PC-9 (cell line): ENCODE data around the gene NAV3. TPM values are rescaled to one million over a fixed set of nuclear protein-coding genes. Genes with fewer than 3 reads are reported as not detected.

ENCODE experiments used
- BruUV-seq: library from RNA; stranded (reverse); fragments of 400-500 nt; replicated peaks from 2 replicates; lab custom pipeline; 2021; lab: Mats Ljungman, UMichigan
- CTCF ChIA-PET: fragments of 300-600 bp; sonication (Branson Sonifier 250); formaldehyde crosslinking; loops from one replicate; lab custom pipeline; 2022; ENCODE audit warnings: antibody characterized with exemption; lab: Charles Lee
- POLR2A ChIA-PET: fragments of 300-600 bp; sonication (Branson Sonifier 250); formaldehyde crosslinking; loops from one replicate; lab custom pipeline; 2022; ENCODE audit warnings: antibody characterized with exemption; ENCODE audit not compliant: unreplicated experiment; lab: Charles Lee
- DNase-seq, 2 experiments: peaks; one replicate each; pipeline versions ENCODE4 v3.0.0 to v3.0.0-alpha.2; 2015 to 2022; ENCODE audit warnings: mixed read lengths in 1 of 2
- H2AFZ ChIP-seq: fragments of 200-600 bp; sonication (generic); 2 replicates; pipeline ENCODE4 v1.8.1; 2017; ENCODE audit warnings: antibody characterized with exemption
- H3F3A ChIP-seq: fragments of 200-600 bp; sonication (generic); 2 replicates; pipeline ENCODE4 v1.8.1; 2017; ENCODE audit warnings: antibody characterized with exemption, mild to moderate bottlenecking, low read depth; ENCODE audit not compliant: insufficient read depth
- H3K27ac ChIP-seq: fragments of 200-600 bp; sonication (generic); 2 replicates; pipeline ENCODE4 v1.6.1; 2016; ENCODE audit warnings: mixed run types
- H3K27me3 ChIP-seq: fragments of 200-600 bp; sonication (generic); 2 replicates; pipeline ENCODE4 v1.6.1; 2016; ENCODE audit warnings: low read depth, mixed run types; ENCODE audit not compliant: insufficient read depth
- H3K36me3 ChIP-seq: fragments of 200-600 bp; sonication (generic); 2 replicates; pipeline ENCODE4 v1.6.1; 2016; ENCODE audit warnings: low read depth, mixed run types
- H3K4me1 ChIP-seq: fragments of 200-600 bp; sonication (generic); replicated peaks from 2 replicates; pipeline ENCODE4 v1.6.1; 2016; ENCODE audit warnings: mixed run types; ENCODE audit not compliant: insufficient read depth
- H3K4me2 ChIP-seq: fragments of 200-600 bp; sonication (generic); 2 replicates; pipeline ENCODE4 v1.6.1; 2017; ENCODE audit warnings: mixed run types
- H3K4me3 ChIP-seq: fragments of 200-600 bp; sonication (generic); 2 replicates; pipeline ENCODE4 v1.6.1; 2016; ENCODE audit warnings: mixed run types
- H3K79me2 ChIP-seq: fragments of 200-600 bp; sonication (generic); 2 replicates; pipeline ENCODE4 v1.6.1; 2017; ENCODE audit warnings: low read depth, mixed run types
- H3K9me2 ChIP-seq: fragments of 200-600 bp; sonication (generic); 2 replicates; pipeline ENCODE4 v1.8.1; 2017; ENCODE audit warnings: mild to moderate bottlenecking; ENCODE audit not compliant: insufficient read depth
- H3K9me3 ChIP-seq: fragments of 200-600 bp; sonication (generic); 2 replicates; pipeline ENCODE4 v1.8.1; 2016; ENCODE audit warnings: low read depth; ENCODE audit not compliant: insufficient read depth
- H4K20me1 ChIP-seq: fragments of 200-600 bp; sonication (generic); 2 replicates; pipeline ENCODE4 v1.8.1; 2017; ENCODE audit not compliant: insufficient read depth
- EZH2 ChIP-seq: fragments of 200-600 bp; sonication (generic); IDR thresholded peaks from 2 replicates; pipeline ENCODE4 v1.8.0; 2017; ENCODE audit warnings: antibody characterized with exemption, low read depth
- intact Hi-C: fragments of 100-400 bp; cut with micrococcal nuclease; formaldehyde crosslinking; loops from one replicate; pipeline ENCODE4 v1.10.0; 2022; ENCODE audit not compliant: unreplicated experiment
- total RNA-seq: library from RNA; stranded (reverse); gene quantifications from 2 replicates; pipeline ENCODE4 v1.2.3, GENCODE V29; 2021
- TF ChIP-seq, protein P1 (sequence below): fragments of 200-600 bp; sonication (generic); conservative IDR thresholded peaks from 2 replicates; pipeline ENCODE4 v1.6.1; 2017; ENCODE audit warnings: mixed run types, antibody characterized with exemption, mild to moderate bottlenecking, moderate library complexity

Gene NAV3
- total RNA-seq, 1 experiment from 2014 or later: 13.6 TPM

DNA sequence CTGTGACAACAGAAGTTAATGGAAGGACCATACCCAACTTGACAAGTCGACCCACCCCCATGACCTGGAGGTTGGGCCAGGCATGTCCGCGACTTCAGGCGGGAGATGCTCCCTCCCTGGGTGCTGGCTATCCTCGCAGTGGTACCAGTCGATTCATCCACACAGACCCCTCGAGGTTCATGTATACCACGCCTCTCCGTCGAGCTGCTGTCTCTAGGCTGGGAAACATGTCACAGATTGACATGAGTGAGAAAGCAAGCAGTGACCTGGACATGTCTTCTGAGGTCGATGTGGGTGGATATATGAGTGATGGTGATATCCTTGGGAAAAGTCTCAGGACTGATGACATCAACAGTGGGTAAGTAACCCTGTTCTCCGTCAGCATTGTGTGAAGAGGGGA, 220.1 kb downstream of the NAV3 start:
- Histone ChIP-seq H3F3A (no peaks in the 10 kb centered on the region), H3K27ac (no peak overlapping the region), H3K79me2 (no peaks in the 10 kb centered on the region), H3K4me2 (no peak overlapping the region), H3K36me3 (no peaks in the 10 kb centered on the region), H3K9me3 (no peaks in the 10 kb centered on the region), H4K20me1 (no peaks in the 10 kb centered on the region), H3K4me1 (no peaks in the 10 kb centered on the region), H3K27me3 (no peaks in the 10 kb centered on the region), H3K9me2 (no peaks in the 10 kb centered on the region), H2AFZ (no peak overlapping the region), H3K4me3 (no peak overlapping the region)
- DNase-seq: no peak
- intact Hi-C loops: no loop called here
- BruUV-seq: no TSS peak
- ChIA-PET POLR2A (no interaction called here), CTCF (no interaction called here)
- no peak for TF ChIP-seq EZH2
- TF ChIP-seq, protein P1, sequence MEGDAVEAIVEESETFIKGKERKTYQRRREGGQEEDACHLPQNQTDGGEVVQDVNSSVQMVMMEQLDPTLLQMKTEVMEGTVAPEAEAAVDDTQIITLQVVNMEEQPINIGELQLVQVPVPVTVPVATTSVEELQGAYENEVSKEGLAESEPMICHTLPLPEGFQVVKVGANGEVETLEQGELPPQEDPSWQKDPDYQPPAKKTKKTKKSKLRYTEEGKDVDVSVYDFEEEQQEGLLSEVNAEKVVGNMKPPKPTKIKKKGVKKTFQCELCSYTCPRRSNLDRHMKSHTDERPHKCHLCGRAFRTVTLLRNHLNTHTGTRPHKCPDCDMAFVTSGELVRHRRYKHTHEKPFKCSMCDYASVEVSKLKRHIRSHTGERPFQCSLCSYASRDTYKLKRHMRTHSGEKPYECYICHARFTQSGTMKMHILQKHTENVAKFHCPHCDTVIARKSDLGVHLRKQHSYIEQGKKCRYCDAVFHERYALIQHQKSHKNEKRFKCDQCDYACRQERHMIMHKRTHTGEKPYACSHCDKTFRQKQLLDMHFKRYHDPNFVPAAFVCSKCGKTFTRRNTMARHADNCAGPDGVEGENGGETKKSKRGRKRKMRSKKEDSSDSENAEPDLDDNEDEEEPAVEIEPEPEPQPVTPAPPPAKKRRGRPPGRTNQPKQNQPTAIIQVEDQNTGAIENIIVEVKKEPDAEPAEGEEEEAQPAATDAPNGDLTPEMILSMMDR: no peak

DNA sequence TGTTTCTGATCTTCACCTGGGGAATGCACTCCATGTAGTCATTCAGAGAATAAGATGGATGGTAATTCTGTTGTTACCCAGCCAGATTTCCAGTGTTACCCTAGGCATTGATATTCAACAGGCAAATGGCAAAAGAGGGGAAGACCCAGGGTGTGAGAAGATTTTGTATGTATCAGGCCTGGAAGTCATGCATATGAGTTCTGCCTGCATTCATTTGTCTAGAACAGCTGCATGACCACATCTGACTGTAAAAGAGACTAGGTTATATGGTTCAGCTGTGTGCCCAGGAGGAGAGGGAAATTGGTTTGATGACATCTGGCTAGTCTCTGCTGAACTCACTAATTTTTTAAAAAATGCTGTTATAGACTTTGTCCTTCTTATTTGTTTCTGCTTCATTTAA, 224.9 kb downstream of the NAV3 start:
- H3K27me3 ChIP-seq: no peaks in the 10 kb centered on the region
- H3K9me2 ChIP-seq: no peaks in the 10 kb centered on the region
- no peaks in the 10 kb centered on the region for H3K36me3 ChIP-seq
- no peaks in the 10 kb centered on the region for H3K4me1 ChIP-seq
- no peak overlapping the region for H3K4me3 ChIP-seq
- POLR2A ChIA-PET: no interaction called here
- TF ChIP-seq, protein P1: no peak
- TF ChIP-seq EZH2: no peak
- no peaks in the 10 kb centered on the region for H4K20me1 ChIP-seq
- intact Hi-C loops: no loop called here
- H3K79me2 ChIP-seq: no peaks in the 10 kb centered on the region
- BruUV-seq: no TSS peak
- H2AFZ ChIP-seq: no peak overlapping the region
- H3F3A ChIP-seq: no peaks in the 10 kb centered on the region
- no peak overlapping the region for H3K27ac ChIP-seq
- no peak for DNase-seq
- CTCF ChIA-PET: no interaction called here
- H3K9me3 ChIP-seq: no peaks in the 10 kb centered on the region
- H3K4me2 ChIP-seq: no peak overlapping the region

DNA sequence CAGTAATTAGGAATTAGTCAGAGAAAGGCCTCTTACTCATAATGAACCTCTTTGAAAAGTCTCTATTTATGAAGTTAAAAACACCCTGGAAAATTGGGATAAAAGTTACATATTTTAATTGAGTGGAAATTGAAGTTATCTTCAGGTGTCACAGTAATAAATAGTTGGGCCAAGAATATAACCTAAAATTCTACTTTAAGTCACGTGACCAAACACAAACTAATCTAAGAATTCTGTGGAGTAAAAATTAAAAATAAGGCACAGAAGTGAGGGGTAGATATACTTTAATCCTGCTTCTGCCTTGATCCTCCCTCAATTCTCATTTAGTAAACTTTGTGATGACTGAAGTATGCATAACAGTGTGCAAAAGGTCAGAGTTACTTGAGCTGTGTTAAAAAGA, 226.4 kb downstream of the NAV3 start:
- no peak overlapping the region for H3K27ac ChIP-seq
- no TSS peak for BruUV-seq
- H2AFZ ChIP-seq: no peak overlapping the region
- ChIA-PET CTCF (no interaction called here), POLR2A (no interaction called here)
- H4K20me1 ChIP-seq: no peaks in the 10 kb centered on the region
- no peaks in the 10 kb centered on the region for H3K27me3 ChIP-seq
- no peaks in the 10 kb centered on the region for H3K79me2 ChIP-seq
- DNase-seq: no peak
- H3K4me3 ChIP-seq: no peak overlapping the region
- intact Hi-C loops: no loop called here
- H3K9me3 ChIP-seq: no peaks in the 10 kb centered on the region
- no peaks in the 10 kb centered on the region for H3F3A ChIP-seq
- no peaks in the 10 kb centered on the region for H3K9me2 ChIP-seq
- H3K4me1 ChIP-seq: no peaks in the 10 kb centered on the region
- H3K4me2 ChIP-seq: no peak overlapping the region
- no peaks in the 10 kb centered on the region for H3K36me3 ChIP-seq
- TF ChIP-seq, protein P1: no peak
- no peak for TF ChIP-seq EZH2
